ENCODE data around the gene ITGB2. TPM values are rescaled to one million over a fixed set of nuclear protein-coding genes. Genes with fewer than 3 reads are reported as not detected.

Gene ITGB2
- total and polyA plus RNA-seq, 2 donors from 2014 or later: 9.5 to 111 TPM

GRCh38 chr21:44893278-44893556, 27.5 kb downstream of the ITGB2 start:
- H3K36me3 ChIP-seq (ENCODE audit: control insufficient read depth in 2 of 3, insufficient read depth in 3 of 3, low read length in 3 of 3): no peaks in the 10 kb centered on the region
- no peak for FAIRE-seq
- intact Hi-C loops (cut with DNase I): no loop called here
- TF ChIP-seq CTCF (IDR thresholded peaks at IDR 0.05; ENCODE audit: borderline replicate concordance, extremely low read depth, insufficient read depth): no peak
- no peaks in the 10 kb centered on the region for H3K27me3 ChIP-seq (ENCODE audit: control insufficient read depth, insufficient read depth, low read length)
- DNase-seq: no peak
- H3K4me3 ChIP-seq (ENCODE audit: low read length in 3 of 3): no peak overlapping the region
- no peak overlapping the region for H3K9ac ChIP-seq (ENCODE audit: low read length in 3 of 3)
- no peaks in the 10 kb centered on the region for H3K9me3 ChIP-seq (ENCODE audit: control insufficient read depth in 2 of 3, insufficient read depth in 1 of 3, low read length in 3 of 3)
- H3K27ac ChIP-seq (ENCODE audit: low read depth in 2 of 2, low read length in 2 of 2): no peak overlapping the region
- H3K4me1 ChIP-seq (ENCODE audit: control insufficient read depth in 2 of 3, insufficient read depth in 2 of 3, low read depth in 1 of 3, low read length in 3 of 3): peaks cover 0 to 4% (median 0%) of the 10 kb centered on the region in 3 donors

- Histone ChIP-seq H3K9ac (ENCODE audit: low read length in 3 of 3) (no peak overlapping the region), H3K4me3 (ENCODE audit: low read length in 3 of 3) (no peak overlapping the region), H3K27me3 (ENCODE audit: control insufficient read depth, insufficient read depth, low read length) (no peaks in the 10 kb centered on the region), H3K36me3 (ENCODE audit: control insufficient read depth in 2 of 3, insufficient read depth in 3 of 3, low read length in 3 of 3) (no peaks in the 10 kb centered on the region), H3K9me3 (ENCODE audit: control insufficient read depth in 2 of 3, insufficient read depth in 1 of 3, low read length in 3 of 3) (no peaks in the 10 kb centered on the region), H3K4me1 (ENCODE audit: control insufficient read depth in 2 of 3, insufficient read depth in 2 of 3, low read depth in 1 of 3, low read length in 3 of 3) (peaks cover 0 to 4% (median 0%) of the 10 kb centered on the region in 3 donors), H3K27ac (ENCODE audit: low read depth in 2 of 2, low read length in 2 of 2) (no peak overlapping the region)
- peak in 2 of 5 donors; percentile 47 to 82 for DNase-seq
- no peak for FAIRE-seq
- intact Hi-C loops (cut with DNase I): no loop called here
- peak; percentile 63 for TF ChIP-seq CTCF (IDR thresholded peaks at IDR 0.05; ENCODE audit: borderline replicate concordance, extremely low read depth, insufficient read depth)
Measured at GRCh38 chr21:44892536-44893277, 28.0 kb downstream of the ITGB2 start.

GRCh38 chr21:44892095-44892494, 28.6 kb downstream of the ITGB2 start:
- no peak for TF ChIP-seq CTCF (IDR thresholded peaks at IDR 0.05; ENCODE audit: borderline replicate concordance, extremely low read depth, insufficient read depth)
- no peaks in the 10 kb centered on the region for H3K27me3 ChIP-seq (ENCODE audit: control insufficient read depth, insufficient read depth, low read length)
- no peak overlapping the region for H3K27ac ChIP-seq (ENCODE audit: low read depth in 2 of 2, low read length in 2 of 2)
- no peak overlapping the region for H3K4me3 ChIP-seq (ENCODE audit: low read length in 3 of 3)
- DNase-seq (peak in 2 of 5 donors; percentile 58 to 80), FAIRE-seq (no peak)
- H3K4me1 ChIP-seq (ENCODE audit: control insufficient read depth in 2 of 3, insufficient read depth in 2 of 3, low read depth in 1 of 3, low read length in 3 of 3): peaks cover 0 to 4% (median 0%) of the 10 kb centered on the region in 3 donors
- H3K9me3 ChIP-seq (ENCODE audit: control insufficient read depth in 2 of 3, insufficient read depth in 1 of 3, low read length in 3 of 3): no peaks in the 10 kb centered on the region
- H3K36me3 ChIP-seq (ENCODE audit: control insufficient read depth in 2 of 3, insufficient read depth in 3 of 3, low read length in 3 of 3): no peaks in the 10 kb centered on the region
- H3K9ac ChIP-seq (ENCODE audit: low read length in 3 of 3): no peak overlapping the region
- intact Hi-C loops (cut with DNase I): no loop called here

GRCh38 chr21:44891631-44892031, 29.1 kb downstream of the ITGB2 start:
- Histone ChIP-seq H3K27me3 (ENCODE audit: control insufficient read depth, insufficient read depth, low read length) (no peaks in the 10 kb centered on the region), H3K27ac (ENCODE audit: low read depth in 2 of 2, low read length in 2 of 2) (no peak overlapping the region), H3K9ac (ENCODE audit: low read length in 3 of 3) (no peak overlapping the region), H3K4me3 (ENCODE audit: low read length in 3 of 3) (no peak overlapping the region), H3K9me3 (ENCODE audit: control insufficient read depth in 2 of 3, insufficient read depth in 1 of 3, low read length in 3 of 3) (no peaks in the 10 kb centered on the region), H3K36me3 (ENCODE audit: control insufficient read depth in 2 of 3, insufficient read depth in 3 of 3, low read length in 3 of 3) (no peaks in the 10 kb centered on the region), H3K4me1 (ENCODE audit: control insufficient read depth in 2 of 3, insufficient read depth in 2 of 3, low read depth in 1 of 3, low read length in 3 of 3) (peaks cover 0 to 4% (median 0%) of the 10 kb centered on the region in 3 donors)
- DNase-seq: peak in 1 of 5 donors; percentile 75
- no peak for FAIRE-seq
- no peak for TF ChIP-seq CTCF (IDR thresholded peaks at IDR 0.05; ENCODE audit: borderline replicate concordance, extremely low read depth, insufficient read depth)
- intact Hi-C loops (cut with DNase I): no loop called here

All from kidney (tissue), 14 donors.